Panc1 (cell line): ENCODE measurements around the gene ASTN2. TPM values are rescaled to one million over a fixed set of nuclear protein-coding genes. Genes with fewer than 3 reads are reported as not detected.

Experiments used
- ATAC-seq: fragments of 200-7000 bp; cut with Tn5 transposase; 2 replicates; pipeline ENCODE4 v1.9.1; 2020; ENCODE audit warnings: mild to moderate bottlenecking, moderate library complexity
- BruUV-seq: library from RNA; stranded (reverse); fragments of 400-500 nt; replicated peaks from 2 replicates; lab custom pipeline; 2021; lab: Mats Ljungman, UMichigan
- CTCF ChIA-PET: fragments of 300-600 bp; sonication (Branson Sonifier 250); formaldehyde crosslinking; loops from one replicate; lab custom pipeline; 2022; ENCODE audit warnings: antibody characterized with exemption; lab: Charles Lee
- POLR2A ChIA-PET: fragments of 300-600 bp; sonication (Branson Sonifier 250); formaldehyde crosslinking; loops from one replicate; lab custom pipeline; 2022; ENCODE audit warnings: antibody characterized with exemption; lab: Charles Lee
- DNase-seq: peaks from one replicate; pipeline ENCODE4 v3.0.0-alpha.2; 2010; ENCODE audit warnings: low read depth, low spot score
- H3K27ac ChIP-seq: 2 replicates; pipeline ENCODE4 v1.5.1; 2011; ENCODE audit warnings: mild to moderate bottlenecking, low read length, inconsistent platforms
- H3K27me3 ChIP-seq: fragments of 200-500 bp; sonication (Bioruptor generic); 2 replicates; pipeline ENCODE4 v1.6.0; 2014; ENCODE audit warnings: low read length, inconsistent platforms; ENCODE audit not compliant: control insufficient read depth, insufficient read depth
- H3K36me3 ChIP-seq: fragments of 200-500 bp; sonication (Bioruptor generic); 2 replicates; pipeline ENCODE4 v1.5.1; 2014; ENCODE audit warnings: inconsistent platforms, mild to moderate bottlenecking, low read length, moderate library complexity; ENCODE audit not compliant: control insufficient read depth, insufficient read depth
- H3K4me1 ChIP-seq: 2 replicates; pipeline ENCODE4 v1.5.1; 2011; ENCODE audit warnings: inconsistent platforms, mild to moderate bottlenecking, low read length, moderate library complexity; ENCODE audit not compliant: control insufficient read depth, insufficient read depth
- H3K4me3 ChIP-seq, 2 experiments: 2 replicates each; pipeline ENCODE4 v1.5.1; 2011 to 2012; ENCODE audit warnings: low read depth in 2 of 2, low read length in 2 of 2, mild to moderate bottlenecking in 2 of 2, inconsistent platforms in 1 of 2, moderate library complexity in 1 of 2
- H3K9me3 ChIP-seq: fragments of 200-500 bp; sonication (Bioruptor generic); 2 replicates; pipeline ENCODE4 v1.5.1; 2014; ENCODE audit warnings: low read depth, mild to moderate bottlenecking, inconsistent platforms, low read length, moderate library complexity; ENCODE audit not compliant: control insufficient read depth, insufficient read depth
- CTCF ChIP-seq: fragments of 450-650 bp; IDR thresholded peaks from 2 replicates; pipeline ENCODE4 v1.5.1; 2017; ENCODE audit warnings: mild to moderate bottlenecking
- POLR2AphosphoS5 ChIP-seq: IDR thresholded peaks from 2 replicates; pipeline ENCODE4 v1.6.1; 2012; ENCODE audit warnings: mild to moderate bottlenecking, low read depth, low read length, moderate library complexity
- REST ChIP-seq, 2 experiments: IDR thresholded peaks; 2 replicates each; pipeline ENCODE4 v1.6.1; 2011 to 2012; ENCODE audit warnings: low read depth in 2 of 2, control low read depth in 1 of 2, low read length in 1 of 2, mild to moderate bottlenecking in 1 of 2, moderate library complexity in 1 of 2; ENCODE audit not compliant: insufficient read depth in 1 of 2
- SIN3A ChIP-seq: IDR thresholded peaks from 2 replicates; pipeline ENCODE4 v1.6.1; 2012; ENCODE audit warnings: low read depth, mild to moderate bottlenecking, low read length, moderate library complexity, borderline replicate concordance; ENCODE audit not compliant: insufficient read depth
- TCF7L2 ChIP-seq: IDR thresholded peaks from 2 replicates; pipeline ENCODE4 v1.6.1; 2011; ENCODE audit warnings: mild to moderate bottlenecking, low read depth, low read length, inconsistent platforms
- in situ Hi-C: cut with HindIII; loops from 2 replicates; pipeline ENCODE4 v1.10.0; 2016; ENCODE audit warnings: low sequenced_read_pairs, low pct_unique_long_range_greater_than_20kb
- intact Hi-C: fragments of 100-400 bp; cut with micrococcal nuclease; formaldehyde crosslinking; loops from one replicate; pipeline ENCODE4 v1.10.0; 2022; ENCODE audit not compliant: unreplicated experiment
- total RNA-seq: library from RNA; stranded (reverse); gene quantifications from one replicate; pipeline ENCODE4 v1.2.1, GENCODE V29; 2021; ENCODE audit not compliant: unreplicated experiment

ASTN2 gene
- total RNA-seq, 1 experiment from 2014 or later, result 3.9 TPM

- Histone ChIP-seq H3K36me3 (no peaks in the 10 kb centered on the region), H3K27me3 (no peaks in the 10 kb centered on the region), H3K9me3 (no peaks in the 10 kb centered on the region), H3K27ac (no peak overlapping the region), H3K4me1 (no peaks in the 10 kb centered on the region), H3K4me3 (no peak overlapping the region)
- TF ChIP-seq TCF7L2, result no peak
- TF ChIP-seq CTCF, result no peak
- TF ChIP-seq SIN3A, result no peak
- no peak for TF ChIP-seq REST (IDR thresholded peaks at IDR 0.05; ENCODE audit: insufficient read depth in 1 of 2, low read depth in 2 of 2, low read length in 1 of 2)
- no peak for TF ChIP-seq POLR2AphosphoS5
- BruUV-seq, result no TSS peak
- CTCF ChIA-PET, result no interaction called here
- intact Hi-C loops, result no loop called here
- POLR2A ChIA-PET, result no interaction called here
- no peak for DNase-seq
- in situ Hi-C loops, result no loop called here
- no peak for ATAC-seq
Observed at GRCh38 chr9:116717150-116717549, 697.7 kb downstream of the ASTN2 start.

DNA sequence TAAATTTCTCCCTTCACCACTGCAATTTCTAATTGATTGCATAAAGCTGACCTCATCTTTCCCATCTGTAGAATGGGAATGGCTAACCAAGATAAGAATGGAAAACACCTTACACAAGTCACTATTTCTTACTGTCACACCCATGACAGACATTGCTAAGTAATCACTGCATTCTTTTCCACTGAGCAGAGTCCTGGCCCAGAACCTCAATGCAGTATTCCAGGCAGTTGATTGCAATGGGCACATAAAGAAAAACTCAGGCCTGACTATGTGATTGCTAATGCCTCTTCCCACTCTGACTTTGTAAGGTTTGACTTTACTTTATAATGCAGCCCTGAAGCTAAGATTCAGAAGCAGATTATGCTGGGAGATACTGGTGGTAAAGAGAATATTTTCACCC lies 698.4 kb downstream of the ASTN2 start:
- no peaks in the 10 kb centered on the region for H3K36me3 ChIP-seq
- H3K4me1 ChIP-seq, result no peaks in the 10 kb centered on the region
- CTCF ChIA-PET, result no interaction called here
- POLR2A ChIA-PET, result no interaction called here
- DNase-seq (no peak), ATAC-seq (no peak)
- no peaks in the 10 kb centered on the region for H3K9me3 ChIP-seq
- BruUV-seq, result no TSS peak
- intact Hi-C loops, result no loop called here
- no peak overlapping the region for H3K27ac ChIP-seq
- H3K27me3 ChIP-seq, result no peaks in the 10 kb centered on the region
- TF ChIP-seq TCF7L2 (no peak), CTCF (no peak)
- in situ Hi-C loops, result no loop called here
- no peak overlapping the region for H3K4me3 ChIP-seq
